H1 (cell line): ENCODE results near the gene ENPP6. TPM values are rescaled to one million over a fixed set of nuclear protein-coding genes. Genes with fewer than 3 reads are reported as not detected.

Experiments
- CTCF ChIA-PET: fragments of 300-600 bp; sonication (Branson Sonifier 250); formaldehyde crosslinking; loops from one replicate; lab custom pipeline; 2021; ENCODE audit not compliant: partially characterized antibody; lab: Charles Lee
- POLR2A ChIA-PET: fragments of 300-600 bp; sonication (Branson Sonifier 250); formaldehyde crosslinking; loops from one replicate; lab custom pipeline; 2021; ENCODE audit warnings: inconsistent platforms; ENCODE audit not compliant: partially characterized antibody; lab: Charles Lee
- DNase-seq, 2 experiments: peaks; one replicate each; pipeline versions ENCODE4 v3.0.0 to v3.0.0-alpha.2; 2010 to 2022; ENCODE audit warnings: low spot score in 2 of 2, low read depth in 1 of 2, mixed read lengths in 1 of 2
- FAIRE-seq: peaks from 2 replicates; lab custom pipeline; 2011; peaks lifted over from hg19 to GRCh38; lab: Jason Lieb, UNC
- H2AFZ ChIP-seq: 2 replicates; pipeline ENCODE4 v1.8.1; 2012; ENCODE audit warnings: low read length, inconsistent platforms
- H2AK5ac ChIP-seq: 2 replicates; pipeline ENCODE4 v1.6.1; 2013; ENCODE audit warnings: low read depth, low read length
- H2BK120ac ChIP-seq: replicated peaks from 2 replicates; pipeline ENCODE3; 2013; ENCODE audit warnings: low read depth, low read length, inconsistent platforms
- H2BK12ac ChIP-seq: 2 replicates; pipeline ENCODE4 v1.6.1; 2013; ENCODE audit warnings: low read depth, low read length
- H2BK15ac ChIP-seq: 2 replicates; pipeline ENCODE4 v1.6.1; 2013; ENCODE audit warnings: low read length
- H2BK20ac ChIP-seq: 2 replicates; pipeline ENCODE4 v1.6.1; 2013; ENCODE audit warnings: low read length
- H2BK5ac ChIP-seq: 2 replicates; pipeline ENCODE4 v1.6.1; 2013; ENCODE audit warnings: low read depth, low read length
- H3K14ac ChIP-seq: 2 replicates; pipeline ENCODE4 v1.6.1; 2013; ENCODE audit warnings: inconsistent platforms; ENCODE audit not compliant: insufficient read length
- H3K18ac ChIP-seq: 2 replicates; pipeline ENCODE4 v1.6.1; 2013; ENCODE audit warnings: low read length; ENCODE audit errors: extremely low read depth
- H3K23ac ChIP-seq: 2 replicates; pipeline ENCODE4 v1.6.1; 2013; ENCODE audit warnings: inconsistent platforms; ENCODE audit not compliant: insufficient read length
- H3K23me2 ChIP-seq: 2 replicates; pipeline ENCODE4 v1.6.1; 2013; ENCODE audit warnings: low read depth, low read length
- H3K27ac ChIP-seq: 2 replicates; pipeline ENCODE4 v1.6.1; 2011; ENCODE audit warnings: low read depth, low read length, inconsistent platforms
- H3K27me3 ChIP-seq, 4 experiments: replicated peaks in 1 of 4; 1 replicate in 1 of 4; 2 replicates in 3 of 4; pipeline versions ENCODE4 v1.6.1 to v1.8.1; 2011 to 2013; ENCODE audit warnings: low read length in 3 of 4, mild to moderate bottlenecking in 3 of 4, inconsistent platforms in 2 of 4, mixed read lengths in 2 of 4, moderate library complexity in 1 of 4; ENCODE audit not compliant: control insufficient read depth in 3 of 4, insufficient read depth in 3 of 4; ENCODE audit errors: extremely low read depth in 1 of 4
- H3K36me3 ChIP-seq, 4 experiments: 2 replicates each; pipeline versions ENCODE4 v1.6.1 to v1.8.1; 2011 to 2013; ENCODE audit warnings: mild to moderate bottlenecking in 4 of 4, low read length in 3 of 4, moderate library complexity in 2 of 4, control low read depth in 1 of 4, inconsistent platforms in 1 of 4; ENCODE audit not compliant: insufficient read depth in 4 of 4, control insufficient read depth in 2 of 4
- H3K4ac ChIP-seq: replicated peaks from 2 replicates; pipeline ENCODE3; 2013; ENCODE audit warnings: low read length, low read depth, mixed read lengths, inconsistent platforms; ENCODE audit not compliant: insufficient read length
- H3K4me1 ChIP-seq, 4 experiments: replicated peaks in 1 of 4; 1 replicate in 1 of 4; 2 replicates in 3 of 4; pipeline versions ENCODE4 v1.6.1 to v1.8.1; 2011 to 2013; ENCODE audit warnings: low read length in 3 of 4, inconsistent platforms in 2 of 4, mixed read lengths in 1 of 4; ENCODE audit not compliant: insufficient read depth in 4 of 4, control insufficient read depth in 3 of 4
- H3K4me2 ChIP-seq, 2 experiments: 2 replicates each; pipeline versions ENCODE4 v1.6.1 to v1.8.1; 2011 to 2013; ENCODE audit warnings: low read depth in 2 of 2, low read length in 2 of 2, control low read depth in 1 of 2, inconsistent platforms in 1 of 2, mild to moderate bottlenecking in 1 of 2; ENCODE audit not compliant: insufficient read depth in 1 of 2
- H3K4me3 ChIP-seq, 4 experiments: fragments of 200-600, 300-600 bp in 1 of 4; sonication (generic), shearing (Covaris generic), sonication (Bioruptor Twin) in 1 of 4; 2 replicates each; pipeline versions ENCODE4 v1.5.1 to v1.8.1; 2011 to 2016; ENCODE audit warnings: low read length in 4 of 4, low read depth in 3 of 4, control low read depth in 2 of 4, inconsistent platforms in 2 of 4, mild to moderate bottlenecking in 2 of 4, mixed read lengths in 1 of 4, moderate library complexity in 1 of 4; ENCODE audit not compliant: insufficient read depth in 2 of 4; ENCODE audit errors: extremely low read depth in 1 of 4
- H3K56ac ChIP-seq: replicated peaks from 2 replicates; pipeline ENCODE3; 2013; ENCODE audit warnings: low read depth, mild to moderate bottlenecking, mixed read lengths, low read length, inconsistent platforms; ENCODE audit not compliant: insufficient read length
- H3K79me1 ChIP-seq: 2 replicates; pipeline ENCODE4 v1.6.1; 2013; ENCODE audit warnings: low read depth, low read length, control low read depth
- H3K79me2 ChIP-seq, 2 experiments: 2 replicates each; pipeline versions ENCODE4 v1.6.1 to v1.8.1; 2012 to 2013; ENCODE audit warnings: low read length in 2 of 2, mild to moderate bottlenecking in 2 of 2, inconsistent platforms in 1 of 2; ENCODE audit not compliant: insufficient read depth in 2 of 2, control insufficient read depth in 1 of 2
- H3K9ac ChIP-seq, 4 experiments: replicated peaks in 1 of 4; 1 replicate in 1 of 4; 2 replicates in 3 of 4; pipeline versions ENCODE4 v1.6.1 to v1.8.1; 2011 to 2013; ENCODE audit warnings: low read depth in 3 of 4, low read length in 3 of 4, control low read depth in 2 of 4, mild to moderate bottlenecking in 2 of 4, moderate library complexity in 2 of 4, inconsistent platforms in 1 of 4; ENCODE audit errors: extremely low read depth in 1 of 4
- H3K9me3 ChIP-seq, 2 experiments: 2 replicates each; pipeline versions ENCODE4 v1.6.1 to v1.8.1; 2012 to 2013; ENCODE audit warnings: mild to moderate bottlenecking in 2 of 2, moderate library complexity in 2 of 2, control low read depth in 1 of 2, inconsistent platforms in 1 of 2, low read depth in 1 of 2, low read length in 1 of 2, mixed read lengths in 1 of 2; ENCODE audit not compliant: insufficient read depth in 2 of 2
- H4K20me1 ChIP-seq, 2 experiments: replicated peaks in 1 of 2; 2 replicates each; pipeline versions ENCODE3 to v1.8.1; 2011 to 2013; ENCODE audit warnings: inconsistent platforms in 2 of 2, low read length in 2 of 2, mild to moderate bottlenecking in 1 of 2; ENCODE audit not compliant: insufficient read depth in 2 of 2, control insufficient read depth in 1 of 2
- H4K5ac ChIP-seq: 2 replicates; pipeline ENCODE4 v1.6.1; 2013; ENCODE audit warnings: low read length, low read depth, mixed read lengths, inconsistent platforms; ENCODE audit not compliant: insufficient read length
- H4K8ac ChIP-seq: 2 replicates; pipeline ENCODE4 v1.8.0; 2013; ENCODE audit warnings: mild to moderate bottlenecking, moderate library complexity, low read length, inconsistent platforms; ENCODE audit not compliant: insufficient read depth; ENCODE audit errors: extremely low read depth
- H4K91ac ChIP-seq: replicated peaks from 2 replicates; pipeline ENCODE3; 2013; ENCODE audit warnings: low read length, mixed read lengths, inconsistent platforms; ENCODE audit not compliant: insufficient read length
- CEBPB ChIP-seq: IDR thresholded peaks from 2 replicates; pipeline ENCODE4 v1.6.1; 2012; ENCODE audit warnings: low read depth, low read length
- CTBP2 ChIP-seq: IDR thresholded peaks from 2 replicates; pipeline ENCODE4 v1.7.0; 2011; ENCODE audit warnings: borderline replicate concordance, mild to moderate bottlenecking, moderate library complexity, mixed read lengths, low read length; ENCODE audit not compliant: insufficient read depth, insufficient read length
- GABPA ChIP-seq: IDR thresholded peaks from 2 replicates; pipeline ENCODE4 v1.6.1; 2011; ENCODE audit warnings: mild to moderate bottlenecking, low read length, moderate library complexity, borderline replicate concordance; ENCODE audit not compliant: insufficient read depth
- GTF2F1 ChIP-seq: IDR thresholded peaks from 2 replicates; pipeline ENCODE4 v1.6.1; 2012; ENCODE audit warnings: low read depth, low read length, improper control_type of control experiment, borderline replicate concordance
- RAD21 ChIP-seq, 2 experiments: IDR thresholded peaks in 1 of 2; conservative IDR thresholded peaks in 1 of 2; 2 replicates each; pipeline ENCODE4 v1.6.1; 2011; ENCODE audit warnings: low read depth in 2 of 2, low read length in 2 of 2, improper control_type of control experiment in 1 of 2, inconsistent platforms in 1 of 2, mild to moderate bottlenecking in 1 of 2, moderate library complexity in 1 of 2
- RNF2 ChIP-seq: fragments of 200-900, 300-1000 bp; sonication (generic); IDR thresholded peaks from 2 replicates; pipeline ENCODE4 v1.7.1; 2016; ENCODE audit warnings: borderline replicate concordance, low read depth, mild to moderate bottlenecking, antibody characterized with exemption, low read length; ENCODE audit not compliant: poor library complexity, severe bottlenecking; ENCODE audit errors: missing control alignments
- SP2 ChIP-seq: IDR thresholded peaks from 2 replicates; pipeline ENCODE4 v1.6.1; 2012; ENCODE audit warnings: mild to moderate bottlenecking, low read length, inconsistent platforms
- SP4 ChIP-seq: IDR thresholded peaks from 2 replicates; pipeline ENCODE4 v1.6.1; 2012; ENCODE audit warnings: low read length, inconsistent platforms
- TAF7 ChIP-seq: optimal IDR thresholded peaks from 2 replicates; pipeline ENCODE3; 2011; ENCODE audit warnings: low read depth, mild to moderate bottlenecking, inconsistent platforms, low read length, moderate library complexity, borderline replicate concordance
- TBP ChIP-seq: IDR thresholded peaks from 2 replicates; pipeline ENCODE4 v1.6.1; 2011; ENCODE audit warnings: low read depth, low read length, improper control_type of control experiment
- WGBS, 2 experiments: shearing (Covaris generic) in 1 of 2; methylation state at CpG; one replicate each; pipeline versions ENCODE4 v1.1.6 to v1.1.7; 2013 to 2015; ENCODE audit warnings: low lambda C conversion rate in 2 of 2, mixed read lengths in 2 of 2, inconsistent platforms in 1 of 2, low coverage in 1 of 2, missing lambda C conversion rate in 1 of 2; ENCODE audit not compliant: insufficient replicate concordance in 2 of 2, insufficient coverage in 1 of 2, insufficient read length in 1 of 2; ENCODE audit errors: extremely low coverage in 1 of 2, missing lambda C conversion rate in 1 of 2; 5-methylcytosine and 5-hydroxymethylcytosine counted together
- polyA plus RNA-seq, 7 experiments: library from polyadenylated mRNA; depleted of rRNA in 3 of 7; stranded (reverse) in 5 of 7; unstranded in 2 of 7; fragments of >200 nt in 5 of 7; fragments of 200-250 nt in 2 of 7; gene quantifications; 1 replicate in 5 of 7; 2 replicates in 1 of 7; 4 replicates in 1 of 7; pipeline versions ENCODE4 v1.2.1 to v1.2.3, GENCODE V29; 2011 to 2013; ENCODE audit warnings: missing spikeins in 2 of 7, mixed read lengths in 2 of 7
- total RNA-seq: library from RNA; stranded (reverse); fragmentation: NEBNext Ultra II Directional; extraction: Animal tissue kit (Norgen Biotek cat#: 25700); gene quantifications from 2 replicates; pipeline ENCODE4 v1.2.1, GENCODE V29; 2021
- TF ChIP-seq, protein P1 (sequence below), 3 experiments: IDR thresholded peaks; 1 replicate in 2 of 3; 2 replicates in 1 of 3; pipeline versions ENCODE4 v1.5.1 to v1.6.1; 2011; ENCODE audit warnings: low read length in 3 of 3, mild to moderate bottlenecking in 3 of 3, inconsistent platforms in 2 of 3, low read depth in 1 of 3, moderate library complexity in 1 of 3; ENCODE audit not compliant: insufficient read depth in 1 of 3; ENCODE audit errors: control extremely low read depth in 1 of 3

The ENPP6 gene
- total and polyA plus RNA-seq, 2 of the 8 experiments (the other 6 are each of a cell fraction or from before 2014, with no cell fraction given) = 0.11 to 0.20 TPM

DNA sequence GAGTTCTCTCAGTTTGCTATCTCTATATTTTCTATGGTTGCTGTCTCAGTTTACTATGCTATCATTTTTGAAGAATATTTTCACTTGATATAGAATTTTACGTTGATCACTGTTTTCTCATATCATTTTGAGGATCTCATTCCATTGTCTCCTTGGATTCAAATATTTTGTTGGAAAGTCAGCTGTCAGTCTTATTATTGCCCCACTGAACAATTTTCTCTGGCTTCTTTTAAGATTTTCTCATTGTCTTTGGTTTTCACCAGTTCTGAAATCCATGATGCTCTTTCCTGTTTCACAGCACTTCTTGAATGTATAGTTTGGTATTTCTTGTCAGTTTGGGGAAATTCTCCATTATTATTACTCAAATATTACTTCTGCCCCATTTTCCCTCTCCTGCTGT lies 81.1 kb downstream of the ENPP6 start:
- Histone ChIP-seq H3K27ac (no peak overlapping the region), H4K8ac (no peak overlapping the region), H3K36me3 (no peaks in the 10 kb centered on the region), H3K4me1 (no peaks in the 10 kb centered on the region), H3K23ac (no peak overlapping the region), H2BK12ac (no peak overlapping the region), H3K79me2 (no peaks in the 10 kb centered on the region), H4K91ac (no peak overlapping the region), H3K4ac (no peak overlapping the region), H3K9me3 (peaks cover 14 to 23% of the 10 kb centered on the region in 2 experiments), H3K9ac (no peak overlapping the region), H4K20me1 (no peaks in the 10 kb centered on the region), H3K14ac (no peak overlapping the region), H3K4me2 (no peak overlapping the region), H2BK120ac (no peak overlapping the region), H2AFZ (no peak overlapping the region), H3K79me1 (no peaks in the 10 kb centered on the region), H3K56ac (no peak overlapping the region), H4K5ac (no peak overlapping the region), H2BK15ac (no peak overlapping the region), H3K23me2 (no peaks in the 10 kb centered on the region), H3K4me3 (no peak overlapping the region), H3K18ac (no peak overlapping the region), H2AK5ac (no peak overlapping the region), H2BK20ac (no peak overlapping the region), H3K27me3 (no peaks in the 10 kb centered on the region; a peak in 1 of 7 replicates), H2BK5ac (no peak overlapping the region)
- DNase-seq (no peak), FAIRE-seq (no peak)
- ChIA-PET CTCF (no interaction called here), POLR2A (no interaction called here)
- 91% methylated on average over 1 of the region's 1 CpG; no CpG with 5 or more reads in 1 of the 2 experiments for WGBS, 2 experiments
- no peak for TF ChIP-seq TAF7
- no peak for TF ChIP-seq GTF2F1
- no peak for TF ChIP-seq SP4
- no peak for TF ChIP-seq TBP
- no peak for TF ChIP-seq SP2
- TF ChIP-seq, protein P1, sequence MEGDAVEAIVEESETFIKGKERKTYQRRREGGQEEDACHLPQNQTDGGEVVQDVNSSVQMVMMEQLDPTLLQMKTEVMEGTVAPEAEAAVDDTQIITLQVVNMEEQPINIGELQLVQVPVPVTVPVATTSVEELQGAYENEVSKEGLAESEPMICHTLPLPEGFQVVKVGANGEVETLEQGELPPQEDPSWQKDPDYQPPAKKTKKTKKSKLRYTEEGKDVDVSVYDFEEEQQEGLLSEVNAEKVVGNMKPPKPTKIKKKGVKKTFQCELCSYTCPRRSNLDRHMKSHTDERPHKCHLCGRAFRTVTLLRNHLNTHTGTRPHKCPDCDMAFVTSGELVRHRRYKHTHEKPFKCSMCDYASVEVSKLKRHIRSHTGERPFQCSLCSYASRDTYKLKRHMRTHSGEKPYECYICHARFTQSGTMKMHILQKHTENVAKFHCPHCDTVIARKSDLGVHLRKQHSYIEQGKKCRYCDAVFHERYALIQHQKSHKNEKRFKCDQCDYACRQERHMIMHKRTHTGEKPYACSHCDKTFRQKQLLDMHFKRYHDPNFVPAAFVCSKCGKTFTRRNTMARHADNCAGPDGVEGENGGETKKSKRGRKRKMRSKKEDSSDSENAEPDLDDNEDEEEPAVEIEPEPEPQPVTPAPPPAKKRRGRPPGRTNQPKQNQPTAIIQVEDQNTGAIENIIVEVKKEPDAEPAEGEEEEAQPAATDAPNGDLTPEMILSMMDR (IDR thresholded peaks at IDR 0.05; ENCODE audit: control extremely low read depth in 1 of 3, insufficient read depth in 1 of 3, low read depth in 1 of 3, low read length in 3 of 3) = no peak
- no peak for TF ChIP-seq GABPA
- no peak for TF ChIP-seq RNF2
- TF ChIP-seq CEBPB = no peak
- TF ChIP-seq CTBP2 = no peak
- no peak for TF ChIP-seq RAD21 (IDR thresholded peaks at IDR 0.05 in 1 of 2, conservative IDR thresholded peaks at IDR 0.05 in 1 of 2; ENCODE audit: low read depth in 2 of 2, low read length in 2 of 2)
